Body of pancreas (tissue), 4 donors: ENCODE measurements around the gene AK9. TPM values are rescaled to one million over a fixed set of nuclear protein-coding genes. Genes with fewer than 3 reads are reported as not detected.

Source experiments
- ATAC-seq: fragments of 150-250 bp; one replicate; pipeline ENCODE4 v1.9.1; 2016
- DNase-seq, 4 donors: peaks; one replicate each; pipeline ENCODE4 v3.0.0-alpha.2; 2019
- H3K27ac ChIP-seq, 4 donors: fragments of 200-600 bp; sonication (generic); 1 replicate in 3 of 4; 2 replicates in 1 of 4; pipeline versions ENCODE4 v1.5.1 to v1.6.1; 2016 to 2019; ENCODE audit warnings: mild to moderate bottlenecking in 1 of 4, mixed read lengths in 1 of 4, moderate library complexity in 1 of 4
- H3K27me3 ChIP-seq, 2 donors: fragments of 200-600 bp; sonication (generic); one replicate each; pipeline ENCODE4 v1.6.0; 2016; ENCODE audit warnings: mild to moderate bottlenecking in 1 of 2
- H3K36me3 ChIP-seq, 2 donors: fragments of 200-600 bp; sonication (generic); replicated peaks in 1 of 2; 2 replicates each; pipeline ENCODE4 v1.5.1; 2016; ENCODE audit warnings: low read depth in 2 of 2; ENCODE audit not compliant: insufficient read depth in 1 of 2
- H3K4me1 ChIP-seq: fragments of 200-600 bp; sonication (generic); one replicate; pipeline ENCODE4 v1.6.0; 2016
- H3K4me3 ChIP-seq, 2 donors: fragments of 200-600 bp; sonication (generic); 1 replicate in 1 of 2; 2 replicates in 1 of 2; pipeline ENCODE4 v1.5.1; 2016 to 2019
- H3K9me3 ChIP-seq, 3 donors: fragments of 200-600 bp; sonication (generic); 1 replicate in 2 of 3; 2 replicates in 1 of 3; pipeline ENCODE4 v1.5.1; 2016
- POLR2A ChIP-seq, 3 donors: fragments of 450-650 bp; IDR thresholded peaks; one replicate each; pipeline ENCODE4 v1.6.1; 2016; ENCODE audit warnings: antibody characterized with exemption in 3 of 3, mild to moderate bottlenecking in 2 of 3
- WGBS, 2 donors: methylation state at CpG; one replicate each; pipeline ENCODE4 v1.1.5; 2017; 5-methylcytosine and 5-hydroxymethylcytosine counted together
- intact Hi-C: fragments of 100-400 bp; cut with DNase I; formaldehyde crosslinking; loops from one replicate; pipeline ENCODE4 v1.15.1; 2023
- total RNA-seq, 2 donors: library from RNA; depleted of rRNA; stranded (reverse); fragments of >200 nt; gene quantifications; one replicate each; pipeline ENCODE4 v1.1.0, GENCODE V29; 2016
- TF ChIP-seq, protein P1 (sequence below), 7 experiments: fragments of 450-650 bp in 4 of 7; fragments of 200-600 bp in 3 of 7; sonication (generic) in 3 of 7; IDR thresholded peaks; one replicate each; pipeline ENCODE4 v1.5.1; 2016 to 2019; ENCODE audit warnings: antibody characterized with exemption in 7 of 7

AK9 gene
- total RNA-seq, 2 donors from 2014 or later, result 9.6 to 20.1 TPM

- H3K4me3 ChIP-seq, result no peak overlapping the region
- H3K36me3 ChIP-seq, result no peaks in the 10 kb centered on the region
- WGBS, 2 donors, result 45 to 63% methylated on average over 5 to 7 of the region's 7 CpGs
- H3K4me1 ChIP-seq, result no peaks in the 10 kb centered on the region
- H3K27ac ChIP-seq, result no peak overlapping the region
- TF ChIP-seq POLR2A (IDR thresholded peaks at IDR 0.05), result no peak
- TF ChIP-seq, protein P1, sequence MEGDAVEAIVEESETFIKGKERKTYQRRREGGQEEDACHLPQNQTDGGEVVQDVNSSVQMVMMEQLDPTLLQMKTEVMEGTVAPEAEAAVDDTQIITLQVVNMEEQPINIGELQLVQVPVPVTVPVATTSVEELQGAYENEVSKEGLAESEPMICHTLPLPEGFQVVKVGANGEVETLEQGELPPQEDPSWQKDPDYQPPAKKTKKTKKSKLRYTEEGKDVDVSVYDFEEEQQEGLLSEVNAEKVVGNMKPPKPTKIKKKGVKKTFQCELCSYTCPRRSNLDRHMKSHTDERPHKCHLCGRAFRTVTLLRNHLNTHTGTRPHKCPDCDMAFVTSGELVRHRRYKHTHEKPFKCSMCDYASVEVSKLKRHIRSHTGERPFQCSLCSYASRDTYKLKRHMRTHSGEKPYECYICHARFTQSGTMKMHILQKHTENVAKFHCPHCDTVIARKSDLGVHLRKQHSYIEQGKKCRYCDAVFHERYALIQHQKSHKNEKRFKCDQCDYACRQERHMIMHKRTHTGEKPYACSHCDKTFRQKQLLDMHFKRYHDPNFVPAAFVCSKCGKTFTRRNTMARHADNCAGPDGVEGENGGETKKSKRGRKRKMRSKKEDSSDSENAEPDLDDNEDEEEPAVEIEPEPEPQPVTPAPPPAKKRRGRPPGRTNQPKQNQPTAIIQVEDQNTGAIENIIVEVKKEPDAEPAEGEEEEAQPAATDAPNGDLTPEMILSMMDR (IDR thresholded peaks at IDR 0.05), result no peak
- DNase-seq (no peak), ATAC-seq (no peak)
- H3K27me3 ChIP-seq, result no peaks in the 10 kb centered on the region
- no peaks in the 10 kb centered on the region for H3K9me3 ChIP-seq
- intact Hi-C loops, result no loop called here
Observed at GRCh38 chr6:109448615-109449014, 242.4 kb downstream of the AK9 start.

DNA sequence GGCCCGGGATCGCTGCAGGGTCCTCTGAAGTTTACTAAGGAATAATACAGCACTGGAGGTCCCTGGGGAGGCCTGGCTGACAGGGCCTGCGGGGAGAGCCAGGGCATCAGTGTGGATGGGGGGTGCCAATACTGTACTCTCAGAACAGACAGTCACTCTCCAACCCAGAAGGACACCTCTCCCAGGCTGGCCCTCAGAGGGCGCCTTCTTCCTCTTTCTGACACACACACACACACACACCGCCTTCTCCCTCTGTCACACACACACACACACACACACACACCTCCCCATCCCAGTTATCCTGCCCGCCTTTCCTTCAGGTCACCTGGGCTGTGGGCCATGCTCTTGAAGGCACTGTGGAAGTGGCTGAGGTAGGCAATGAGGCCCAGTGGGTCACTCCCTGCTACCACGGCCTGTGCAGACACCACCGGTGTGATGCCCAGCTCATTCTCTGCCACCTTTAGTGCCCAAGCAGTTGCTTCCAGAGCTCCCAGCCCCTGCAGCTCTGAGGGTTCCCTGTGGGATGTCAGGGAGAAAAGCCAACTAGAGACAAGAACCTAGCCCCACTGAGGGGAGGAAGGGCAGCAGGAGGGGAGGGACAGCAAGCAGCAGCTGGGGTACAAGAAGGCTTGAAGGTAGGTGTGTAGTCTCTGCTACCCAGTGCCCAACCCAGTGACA is 243.0 kb downstream of the AK9 start:
- DNase-seq, result no peak
- TF ChIP-seq, protein P1 (IDR thresholded peaks at IDR 0.05), result no peak
- no peak for TF ChIP-seq POLR2A (IDR thresholded peaks at IDR 0.05)
- 69 to 81% methylated on average over 8 of the region's 8 CpGs for WGBS, 2 donors
- Histone ChIP-seq H3K9me3 (no peaks in the 10 kb centered on the region), H3K4me1 (peaks cover under 1% of the 10 kb centered on the region), H3K36me3 (no peaks in the 10 kb centered on the region), H3K27ac (no peak overlapping the region), H3K4me3 (no peak overlapping the region), H3K27me3 (no peaks in the 10 kb centered on the region)
- ATAC-seq, result no peak
- intact Hi-C loops, result no loop called here

DNA sequence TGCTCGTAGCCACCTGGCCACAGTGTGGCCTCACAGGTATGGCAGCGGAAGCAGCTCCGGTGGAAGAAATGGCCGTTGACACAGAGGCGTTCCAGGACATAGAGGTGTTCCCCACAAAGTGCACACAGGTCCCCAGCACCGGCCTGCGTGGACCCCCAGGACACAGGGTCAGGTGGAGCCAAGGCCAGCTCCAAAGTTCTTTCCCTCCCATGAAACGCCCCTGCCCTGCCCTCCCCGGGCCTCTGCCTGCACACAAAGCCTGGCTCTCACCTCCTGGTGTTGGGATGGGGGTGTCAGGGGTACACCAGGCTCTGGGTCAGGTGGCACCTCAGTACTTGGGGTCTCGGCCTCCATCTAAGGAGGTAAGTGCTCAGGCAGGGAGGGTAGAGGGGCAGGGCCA is 243.9 kb downstream of the AK9 start:
- Histone ChIP-seq H3K4me1 (peaks cover 9% of the 10 kb centered on the region), H3K36me3 (no peaks in the 10 kb centered on the region), H3K27ac (no peak overlapping the region), H3K27me3 (no peaks in the 10 kb centered on the region), H3K4me3 (no peak overlapping the region), H3K9me3 (no peaks in the 10 kb centered on the region)
- intact Hi-C loops, result no loop called here
- TF ChIP-seq, protein P1 (IDR thresholded peaks at IDR 0.05), result no peak
- TF ChIP-seq POLR2A (IDR thresholded peaks at IDR 0.05), result no peak
- 81 to 85% methylated on average over 6 to 10 of the region's 10 CpGs for WGBS, 2 donors
- no peak for ATAC-seq
- no peak for DNase-seq

DNA sequence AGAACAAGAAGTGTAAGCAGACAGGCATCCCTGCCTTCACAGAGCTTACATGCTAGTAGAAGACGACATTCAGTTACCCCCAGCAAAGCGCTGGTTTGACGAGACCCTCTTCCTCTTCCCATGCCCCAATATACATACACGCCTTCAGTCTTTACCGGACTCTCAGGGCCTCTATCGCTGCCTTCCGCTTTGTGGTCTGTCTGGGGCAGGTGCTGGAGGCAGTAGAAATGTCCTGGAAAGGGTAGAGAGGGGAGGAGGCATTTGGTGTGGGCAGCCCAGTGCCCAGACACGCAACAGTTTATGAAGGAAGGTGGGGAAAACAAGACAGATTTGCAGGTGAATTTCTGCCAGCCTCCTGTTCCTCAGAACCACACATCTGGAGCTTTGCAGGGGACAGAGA is 244.5 kb downstream of the AK9 start:
- ATAC-seq, result no peak
- intact Hi-C loops, result no loop called here
- TF ChIP-seq, protein P1 (IDR thresholded peaks at IDR 0.05), result no peak
- TF ChIP-seq POLR2A (IDR thresholded peaks at IDR 0.05), result no peak
- no peaks in the 10 kb centered on the region for H3K36me3 ChIP-seq
- peaks cover 15% of the 10 kb centered on the region for H3K4me1 ChIP-seq
- no peak overlapping the region for H3K27ac ChIP-seq
- H3K4me3 ChIP-seq, result no peak overlapping the region
- no peaks in the 10 kb centered on the region for H3K9me3 ChIP-seq
- H3K27me3 ChIP-seq, result no peaks in the 10 kb centered on the region
- 81 to 87% methylated on average over 8 of the region's 8 CpGs for WGBS, 2 donors
- DNase-seq, result no peak

DNA sequence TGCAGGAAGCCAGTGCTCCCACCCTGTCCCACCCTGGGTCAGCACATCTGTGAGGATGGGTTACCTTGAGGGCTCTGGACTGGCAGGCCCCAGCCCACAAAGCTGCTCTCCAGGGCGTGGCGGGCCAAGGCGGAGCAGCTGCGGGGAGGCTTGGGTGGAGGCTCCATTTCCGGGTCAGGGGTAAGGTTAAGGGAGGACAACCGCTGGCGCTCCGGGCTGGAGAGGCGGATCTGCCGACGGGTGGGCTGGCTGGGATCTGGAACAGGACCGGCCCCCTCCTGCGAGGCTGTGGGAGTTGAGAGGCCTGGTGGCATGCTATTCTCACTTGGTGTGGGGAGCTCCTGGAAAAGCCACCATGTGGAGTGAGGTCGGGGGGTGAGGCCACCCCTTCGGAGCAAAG is 244.9 kb downstream of the AK9 start:
- 84 to 92% methylated on average over 14 to 15 of the region's 15 CpGs for WGBS, 2 donors
- DNase-seq (no peak), ATAC-seq (no peak)
- Histone ChIP-seq H3K27ac (no peak overlapping the region), H3K36me3 (no peaks in the 10 kb centered on the region), H3K4me3 (no peak overlapping the region), H3K9me3 (no peaks in the 10 kb centered on the region), H3K4me1 (peaks cover 18% of the 10 kb centered on the region), H3K27me3 (no peaks in the 10 kb centered on the region)
- no peak for TF ChIP-seq POLR2A (IDR thresholded peaks at IDR 0.05)
- TF ChIP-seq, protein P1 (IDR thresholded peaks at IDR 0.05), result no peak
- intact Hi-C loops, result no loop called here
